HepG2 (cell line): ENCODE data around the gene CRYM. TPM values are rescaled to one million over a fixed set of nuclear protein-coding genes. Genes with fewer than 3 reads are reported as not detected.

ENCODE experiments used
- CBX1 ChIP-seq: IDR thresholded peaks from one replicate; pipeline ENCODE4 v1.6.1; 2016; ENCODE audit warnings: antibody characterized with exemption, low read depth
- ELF3 ChIP-seq: IDR thresholded peaks from 2 replicates; pipeline ENCODE4 v1.6.1; 2016; ENCODE audit warnings: missing genetic modification reagents, missing compliant biosample characterization
- ETV6 ChIP-seq: sonication (generic); formaldehyde crosslinking; conservative IDR thresholded peaks from 2 replicates; pipeline ENCODE4 v1.4.0; 2020; ENCODE audit warnings: missing genetic modification reagents
- FOXP1 ChIP-seq, 2 experiments: fragments of 450-650 bp in 1 of 2; IDR thresholded peaks; 2 replicates each; pipeline ENCODE4 v1.6.1; 2017 to 2018; ENCODE audit warnings: antibody characterized with exemption in 1 of 2
- HOXA5 ChIP-seq: sonication (generic); formaldehyde crosslinking; IDR thresholded peaks from 2 replicates; pipeline ENCODE4 v1.4.0; 2020; ENCODE audit warnings: missing genetic modification reagents
- LCORL ChIP-seq, 2 experiments: fragments of 450-650 bp in 1 of 2; sonication (generic) in 1 of 2; formaldehyde crosslinking in 1 of 2; IDR thresholded peaks; 2 replicates each; pipeline versions ENCODE4 v1.5.0 to v1.6.1; 2017 to 2020; ENCODE audit warnings: antibody characterized with exemption in 1 of 2, missing genetic modification reagents in 1 of 2
- MEIS1 ChIP-seq: sonication (generic); formaldehyde crosslinking; IDR thresholded peaks from 2 replicates; pipeline ENCODE4 v1.9.0; 2021; ENCODE audit warnings: mild to moderate bottlenecking, missing genetic modification reagents, moderate library complexity, borderline replicate concordance
- NFIC ChIP-seq: IDR thresholded peaks from 2 replicates; pipeline ENCODE4 v1.6.1; 2012; ENCODE audit warnings: mild to moderate bottlenecking, low read length, inconsistent platforms
- PAX8 ChIP-seq: sonication (generic); formaldehyde crosslinking; IDR thresholded peaks from 2 replicates; pipeline ENCODE4 v1.8.0; 2022; ENCODE audit warnings: mild to moderate bottlenecking, missing genetic modification reagents, borderline replicate concordance
- PHF8 ChIP-seq: sonication (generic); formaldehyde crosslinking; IDR thresholded peaks from 2 replicates; pipeline ENCODE4 v1.5.0; 2020; ENCODE audit warnings: missing genetic modification reagents
- SAP130 ChIP-seq: IDR thresholded peaks from 2 replicates; pipeline ENCODE4 v1.6.1; 2016; ENCODE audit warnings: low read depth
- SP5 ChIP-seq: IDR thresholded peaks from 2 replicates; pipeline ENCODE4 v1.6.1; 2016; ENCODE audit warnings: low read depth, borderline replicate concordance
- ZNF101 ChIP-seq: sonication (generic); formaldehyde crosslinking; IDR thresholded peaks from 2 replicates; pipeline ENCODE4 v1.4.0; 2020; ENCODE audit warnings: mild to moderate bottlenecking, low read depth, missing genetic modification reagents, borderline replicate concordance
- polyA plus RNA-seq, 8 experiments: library from polyadenylated mRNA; depleted of rRNA in 3 of 8; stranded (reverse) in 7 of 8; unstranded in 1 of 8; fragments of >200 nt; fragmentation: Illumina TruSeq in 4 of 8; extraction: Trizol in 4 of 8; gene quantifications; 2 replicates each; pipeline versions ENCODE4 v1.2.1 to v1.2.3, GENCODE V29; 2011 to 2016; ENCODE audit warnings: low read depth in 4 of 8, missing spikeins in 1 of 8, mixed read lengths in 1 of 8; ENCODE audit not compliant: insufficient read depth in 1 of 8
- total RNA-seq, 5 experiments: library from RNA; depleted of rRNA; stranded (reverse); fragments of >200 nt; fragmentation: Illumina TruSeq; extraction: Trizol; gene quantifications; 2 replicates each; pipeline ENCODE4 v1.2.3, GENCODE V29; 2016; ENCODE audit warnings: low read depth in 1 of 5
- TF ChIP-seq, protein P1 (sequence below): sonication (generic); formaldehyde crosslinking; IDR thresholded peaks from 2 replicates; pipeline ENCODE4 v1.4.0; 2020; ENCODE audit warnings: missing genetic modification reagents, borderline replicate concordance
- TF ChIP-seq, protein P2 (sequence below): sonication (generic); formaldehyde crosslinking; IDR thresholded peaks from 2 replicates; pipeline ENCODE4 v1.4.0; 2020; ENCODE audit warnings: missing genetic modification reagents
- TF ChIP-seq, protein P3 (sequence below), 2 experiments: IDR thresholded peaks; 2 replicates each; pipeline ENCODE4 v1.6.1; 2011 to 2012; ENCODE audit warnings: low read length in 2 of 2, borderline replicate concordance in 1 of 2, low read depth in 1 of 2, mild to moderate bottlenecking in 1 of 2, moderate library complexity in 1 of 2
- TF ChIP-seq, protein P4 (sequence below): sonication (generic); formaldehyde crosslinking; IDR thresholded peaks from 2 replicates; pipeline ENCODE4 v1.5.0; 2020; ENCODE audit warnings: mild to moderate bottlenecking, missing genetic modification reagents

Gene CRYM
- total and polyA plus RNA-seq, 2 of the 13 experiments (the other 11 are each of a cell fraction or from before 2014, with no cell fraction given), result 1.9 to 2.2 TPM

DNA sequence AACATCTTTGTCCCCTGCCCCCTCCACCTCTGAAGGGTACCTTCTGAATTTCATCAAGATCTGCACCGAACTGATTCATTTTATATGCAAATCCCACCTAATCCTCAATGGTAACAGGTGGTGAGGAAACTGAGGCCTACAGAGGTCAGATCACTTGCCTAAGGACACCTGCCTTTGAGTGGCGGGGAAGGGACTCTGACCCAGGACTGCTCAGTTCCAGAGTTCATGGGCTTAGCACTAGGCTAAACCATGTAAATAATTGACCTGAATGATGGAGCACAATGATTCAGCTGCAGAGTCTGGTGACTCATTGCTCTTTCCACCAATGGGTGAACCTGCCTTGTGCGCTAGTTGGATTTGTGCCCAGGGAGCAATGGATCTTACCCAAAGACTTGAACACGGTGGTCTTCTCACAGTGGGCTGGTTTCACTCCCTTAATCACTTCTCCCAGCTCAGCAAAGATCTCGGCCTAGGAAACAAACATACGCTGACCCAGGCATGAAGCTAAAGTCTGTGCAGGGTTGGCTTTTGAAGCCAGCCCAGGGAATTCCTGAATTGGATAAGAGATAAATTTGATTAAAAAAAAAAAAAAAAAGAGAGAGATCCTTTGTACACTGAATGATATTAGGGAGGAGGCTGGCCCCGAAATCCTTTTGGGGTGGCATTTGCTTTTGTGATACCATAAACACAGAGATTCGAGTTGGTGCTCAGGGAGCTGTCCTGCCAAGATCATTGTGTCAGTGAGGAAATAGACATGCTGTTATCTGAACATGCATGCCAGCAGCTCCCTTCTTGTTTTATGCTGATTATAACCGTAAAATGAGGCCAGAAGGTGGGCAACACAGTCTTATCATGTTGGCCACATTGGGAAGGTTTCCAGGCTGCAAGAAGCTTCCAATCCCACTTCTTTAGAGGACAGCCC is 17.0 kb downstream of the CRYM start (continued):
- TF ChIP-seq LCORL (IDR thresholded peaks at IDR 0.05) (no peak), LCORL (CRISPR knock-in tag; IDR thresholded peaks at IDR 0.05) (peak; percentile 52; the same call in 1 of the 2 replicates), HOXA5 (CRISPR knock-in tag) (peak; percentile 84; the same call in 1 of the 2 replicates), PAX8 (CRISPR knock-in tag) (0 out of 2 replicates have a peak, but pooled peaks have one; percentile 47), SAP130 (CRISPR knock-in tag) (peak; percentile 95), ZNF101 (CRISPR knock-in tag) (no peak), CBX1 (peak; percentile 91), NFIC (peak; percentile 97), SP5 (peak; percentile 70), ELF3 (CRISPR knock-in tag) (peak; percentile 88), MEIS1 (peak; percentile 85; the same call in 1 of the 2 replicates), ETV6 (no peak), PHF8 (peak; percentile 63; the same call in 1 of the 2 replicates), FOXP1 (IDR thresholded peaks at IDR 0.05) (no peak), FOXP1 (CRISPR knock-in tag; IDR thresholded peaks at IDR 0.05) (peak; percentile 82; the same call in 1 of the 2 replicates)
- TF ChIP-seq, protein P1, sequence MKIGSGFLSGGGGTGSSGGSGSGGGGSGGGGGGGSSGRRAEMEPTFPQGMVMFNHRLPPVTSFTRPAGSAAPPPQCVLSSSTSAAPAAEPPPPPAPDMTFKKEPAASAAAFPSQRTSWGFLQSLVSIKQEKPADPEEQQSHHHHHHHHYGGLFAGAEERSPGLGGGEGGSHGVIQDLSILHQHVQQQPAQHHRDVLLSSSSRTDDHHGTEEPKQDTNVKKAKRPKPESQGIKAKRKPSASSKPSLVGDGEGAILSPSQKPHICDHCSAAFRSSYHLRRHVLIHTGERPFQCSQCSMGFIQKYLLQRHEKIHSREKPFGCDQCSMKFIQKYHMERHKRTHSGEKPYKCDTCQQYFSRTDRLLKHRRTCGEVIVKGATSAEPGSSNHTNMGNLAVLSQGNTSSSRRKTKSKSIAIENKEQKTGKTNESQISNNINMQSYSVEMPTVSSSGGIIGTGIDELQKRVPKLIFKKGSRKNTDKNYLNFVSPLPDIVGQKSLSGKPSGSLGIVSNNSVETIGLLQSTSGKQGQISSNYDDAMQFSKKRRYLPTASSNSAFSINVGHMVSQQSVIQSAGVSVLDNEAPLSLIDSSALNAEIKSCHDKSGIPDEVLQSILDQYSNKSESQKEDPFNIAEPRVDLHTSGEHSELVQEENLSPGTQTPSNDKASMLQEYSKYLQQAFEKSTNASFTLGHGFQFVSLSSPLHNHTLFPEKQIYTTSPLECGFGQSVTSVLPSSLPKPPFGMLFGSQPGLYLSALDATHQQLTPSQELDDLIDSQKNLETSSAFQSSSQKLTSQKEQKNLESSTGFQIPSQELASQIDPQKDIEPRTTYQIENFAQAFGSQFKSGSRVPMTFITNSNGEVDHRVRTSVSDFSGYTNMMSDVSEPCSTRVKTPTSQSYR, result peak; percentile 56; the same call in 1 of the 2 replicates
- TF ChIP-seq, protein P2, sequence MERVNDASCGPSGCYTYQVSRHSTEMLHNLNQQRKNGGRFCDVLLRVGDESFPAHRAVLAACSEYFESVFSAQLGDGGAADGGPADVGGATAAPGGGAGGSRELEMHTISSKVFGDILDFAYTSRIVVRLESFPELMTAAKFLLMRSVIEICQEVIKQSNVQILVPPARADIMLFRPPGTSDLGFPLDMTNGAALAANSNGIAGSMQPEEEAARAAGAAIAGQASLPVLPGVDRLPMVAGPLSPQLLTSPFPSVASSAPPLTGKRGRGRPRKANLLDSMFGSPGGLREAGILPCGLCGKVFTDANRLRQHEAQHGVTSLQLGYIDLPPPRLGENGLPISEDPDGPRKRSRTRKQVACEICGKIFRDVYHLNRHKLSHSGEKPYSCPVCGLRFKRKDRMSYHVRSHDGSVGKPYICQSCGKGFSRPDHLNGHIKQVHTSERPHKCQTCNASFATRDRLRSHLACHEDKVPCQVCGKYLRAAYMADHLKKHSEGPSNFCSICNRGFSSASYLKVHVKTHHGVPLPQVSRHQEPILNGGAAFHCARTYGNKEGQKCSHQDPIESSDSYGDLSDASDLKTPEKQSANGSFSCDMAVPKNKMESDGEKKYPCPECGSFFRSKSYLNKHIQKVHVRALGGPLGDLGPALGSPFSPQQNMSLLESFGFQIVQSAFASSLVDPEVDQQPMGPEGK (CRISPR knock-in tag), result peak; percentile 53; the same call in 1 of the 2 replicates
- TF ChIP-seq, protein P3, sequence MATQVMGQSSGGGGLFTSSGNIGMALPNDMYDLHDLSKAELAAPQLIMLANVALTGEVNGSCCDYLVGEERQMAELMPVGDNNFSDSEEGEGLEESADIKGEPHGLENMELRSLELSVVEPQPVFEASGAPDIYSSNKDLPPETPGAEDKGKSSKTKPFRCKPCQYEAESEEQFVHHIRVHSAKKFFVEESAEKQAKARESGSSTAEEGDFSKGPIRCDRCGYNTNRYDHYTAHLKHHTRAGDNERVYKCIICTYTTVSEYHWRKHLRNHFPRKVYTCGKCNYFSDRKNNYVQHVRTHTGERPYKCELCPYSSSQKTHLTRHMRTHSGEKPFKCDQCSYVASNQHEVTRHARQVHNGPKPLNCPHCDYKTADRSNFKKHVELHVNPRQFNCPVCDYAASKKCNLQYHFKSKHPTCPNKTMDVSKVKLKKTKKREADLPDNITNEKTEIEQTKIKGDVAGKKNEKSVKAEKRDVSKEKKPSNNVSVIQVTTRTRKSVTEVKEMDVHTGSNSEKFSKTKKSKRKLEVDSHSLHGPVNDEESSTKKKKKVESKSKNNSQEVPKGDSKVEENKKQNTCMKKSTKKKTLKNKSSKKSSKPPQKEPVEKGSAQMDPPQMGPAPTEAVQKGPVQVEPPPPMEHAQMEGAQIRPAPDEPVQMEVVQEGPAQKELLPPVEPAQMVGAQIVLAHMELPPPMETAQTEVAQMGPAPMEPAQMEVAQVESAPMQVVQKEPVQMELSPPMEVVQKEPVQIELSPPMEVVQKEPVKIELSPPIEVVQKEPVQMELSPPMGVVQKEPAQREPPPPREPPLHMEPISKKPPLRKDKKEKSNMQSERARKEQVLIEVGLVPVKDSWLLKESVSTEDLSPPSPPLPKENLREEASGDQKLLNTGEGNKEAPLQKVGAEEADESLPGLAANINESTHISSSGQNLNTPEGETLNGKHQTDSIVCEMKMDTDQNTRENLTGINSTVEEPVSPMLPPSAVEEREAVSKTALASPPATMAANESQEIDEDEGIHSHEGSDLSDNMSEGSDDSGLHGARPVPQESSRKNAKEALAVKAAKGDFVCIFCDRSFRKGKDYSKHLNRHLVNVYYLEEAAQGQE (IDR thresholded peaks at IDR 0.05; ENCODE audit: borderline replicate concordance in 1 of 2, low read depth in 1 of 2, low read length in 2 of 2), result peak in 1 of 2 experiments; percentile 45; a peak in 1 of 4 replicates
- TF ChIP-seq, protein P4, sequence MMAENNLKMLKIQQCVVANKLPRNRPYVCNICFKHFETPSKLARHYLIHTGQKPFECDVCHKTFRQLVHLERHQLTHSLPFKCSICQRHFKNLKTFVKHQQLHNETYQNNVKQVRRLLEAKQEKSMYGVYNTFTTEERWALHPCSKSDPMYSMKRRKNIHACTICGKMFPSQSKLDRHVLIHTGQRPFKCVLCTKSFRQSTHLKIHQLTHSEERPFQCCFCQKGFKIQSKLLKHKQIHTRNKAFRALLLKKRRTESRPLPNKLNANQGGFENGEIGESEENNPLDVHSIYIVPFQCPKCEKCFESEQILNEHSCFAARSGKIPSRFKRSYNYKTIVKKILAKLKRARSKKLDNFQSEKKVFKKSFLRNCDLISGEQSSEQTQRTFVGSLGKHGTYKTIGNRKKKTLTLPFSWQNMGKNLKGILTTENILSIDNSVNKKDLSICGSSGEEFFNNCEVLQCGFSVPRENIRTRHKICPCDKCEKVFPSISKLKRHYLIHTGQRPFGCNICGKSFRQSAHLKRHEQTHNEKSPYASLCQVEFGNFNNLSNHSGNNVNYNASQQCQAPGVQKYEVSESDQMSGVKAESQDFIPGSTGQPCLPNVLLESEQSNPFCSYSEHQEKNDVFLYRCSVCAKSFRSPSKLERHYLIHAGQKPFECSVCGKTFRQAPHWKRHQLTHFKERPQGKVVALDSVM, result peak; percentile 63
